Measurements from ENCODE around the gene IL10RB.
"Not testable (repeated sequence)": the region's sequence is repeated elsewhere in the genome, so short reads cannot be mapped to it uniquely, and the experiment has no call there.

The IL10RB gene

GRCh38 chr21:33305344-33305671, 39.1 kb downstream of the IL10RB start:
- DNase-seq, result no peak

GRCh38 chr21:33305938-33306337, 39.8 kb downstream of the IL10RB start:
- DNase-seq, result no peak

- DNase-seq, result no peak
Observed at GRCh38 chr21:33308586-33309490, 42.7 kb downstream of the IL10RB start.

DNA sequence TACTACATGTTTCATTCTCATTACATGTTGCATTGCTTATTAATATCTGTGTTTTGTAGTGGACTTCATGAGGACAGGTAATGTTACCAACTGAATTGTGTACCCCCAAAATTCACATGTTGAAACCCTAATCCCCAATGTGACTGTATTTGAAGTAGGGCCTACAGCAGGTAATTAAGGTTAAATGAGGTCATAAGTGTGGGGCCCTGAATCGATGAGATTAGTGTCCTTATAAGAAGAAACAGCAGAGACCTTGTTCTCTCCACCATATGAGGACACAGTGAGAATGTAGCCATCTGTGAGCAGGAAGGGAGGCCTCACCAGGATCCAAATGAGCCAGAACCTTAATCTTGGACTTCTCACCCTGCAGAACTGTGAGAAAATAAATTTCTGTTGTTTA, 43.6 kb downstream of the IL10RB start:
- DNase-seq, result no peak

DNA sequence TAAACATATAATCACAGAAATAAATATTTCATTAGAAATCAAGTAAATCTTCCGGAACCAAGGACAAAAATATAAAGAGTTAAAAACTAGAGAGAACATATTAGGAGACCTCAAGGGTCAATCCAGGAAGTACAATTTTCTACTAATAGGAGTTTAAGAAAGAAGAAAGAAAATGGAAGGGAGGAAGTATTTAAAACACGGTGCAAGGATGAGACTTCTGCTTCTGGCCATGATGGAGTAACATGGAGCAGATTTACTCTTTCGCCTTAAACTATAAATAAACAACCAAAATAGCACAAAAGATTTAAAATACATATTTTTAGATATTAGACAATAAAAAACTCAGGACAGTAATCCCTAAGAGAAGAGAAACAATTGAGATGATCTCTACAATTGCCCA, 46.0 kb downstream of the IL10RB start:
- DNase-seq, result no peak

DNA sequence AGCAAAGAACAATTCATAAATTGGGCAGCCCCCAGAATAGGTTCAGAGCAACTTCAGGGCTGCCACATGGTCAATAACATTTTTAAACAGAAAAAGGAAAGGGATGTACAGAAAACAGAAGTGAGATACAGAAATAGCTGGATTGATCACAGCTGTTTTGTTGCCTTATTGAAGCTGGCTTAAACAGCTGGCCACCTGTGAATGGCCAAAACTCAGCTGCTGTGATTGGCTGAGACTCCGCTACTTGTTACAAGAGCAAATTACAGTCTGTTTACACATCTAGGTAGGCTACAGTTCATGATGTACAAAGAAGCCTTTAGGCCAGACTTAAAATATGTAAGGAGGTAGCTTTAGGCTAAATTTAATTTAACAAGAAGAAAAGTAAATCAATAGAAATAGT, 47.0 kb downstream of the IL10RB start:
- no peak for DNase-seq

DNA sequence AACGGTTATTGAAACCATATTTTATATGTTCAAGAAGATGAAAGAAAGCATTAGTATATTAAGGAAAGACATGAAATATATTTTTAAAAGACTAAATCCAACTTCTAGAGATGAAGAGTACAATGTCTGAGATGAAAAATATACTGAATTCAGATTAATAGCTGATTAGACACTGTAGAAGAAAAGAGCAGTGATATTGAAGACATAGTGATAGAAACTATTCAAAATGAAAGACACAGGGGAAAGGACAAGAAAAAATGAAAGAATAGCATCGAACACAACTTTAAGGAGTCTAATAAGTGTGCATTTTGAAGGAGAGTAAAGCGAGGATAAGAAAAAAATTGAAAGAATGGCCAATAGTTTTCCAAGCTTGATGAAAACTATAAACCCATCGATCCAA, 47.4 kb downstream of the IL10RB start:
- DNase-seq, result no peak

DNA sequence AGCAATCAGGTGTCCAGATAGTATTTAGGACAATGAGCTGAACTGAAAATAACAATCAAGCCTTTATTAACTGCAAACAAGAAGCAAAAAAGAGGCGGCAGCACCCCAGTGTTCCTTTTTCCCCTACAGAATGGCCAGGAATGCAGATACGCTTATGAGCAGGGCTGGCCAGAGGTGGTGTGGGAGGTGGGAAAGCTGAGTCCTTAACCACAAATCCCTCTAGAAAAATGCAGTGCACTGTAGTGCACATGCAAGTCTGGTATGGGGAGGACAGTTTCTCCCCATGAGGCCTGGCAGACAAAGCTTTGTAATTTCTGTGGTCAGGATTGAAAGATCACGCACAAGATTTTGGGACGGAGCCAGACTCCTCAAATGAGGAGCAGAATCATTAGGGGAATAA, 47.9 kb downstream of the IL10RB start:
- DNase-seq, result no peak

GRCh38 chr21:33315946-33316710, 50.0 kb downstream of the IL10RB start:
- no peak for DNase-seq

GRCh38 chr21:33317145-33317544, 51.0 kb downstream of the IL10RB start:
- no peak for DNase-seq

DNA sequence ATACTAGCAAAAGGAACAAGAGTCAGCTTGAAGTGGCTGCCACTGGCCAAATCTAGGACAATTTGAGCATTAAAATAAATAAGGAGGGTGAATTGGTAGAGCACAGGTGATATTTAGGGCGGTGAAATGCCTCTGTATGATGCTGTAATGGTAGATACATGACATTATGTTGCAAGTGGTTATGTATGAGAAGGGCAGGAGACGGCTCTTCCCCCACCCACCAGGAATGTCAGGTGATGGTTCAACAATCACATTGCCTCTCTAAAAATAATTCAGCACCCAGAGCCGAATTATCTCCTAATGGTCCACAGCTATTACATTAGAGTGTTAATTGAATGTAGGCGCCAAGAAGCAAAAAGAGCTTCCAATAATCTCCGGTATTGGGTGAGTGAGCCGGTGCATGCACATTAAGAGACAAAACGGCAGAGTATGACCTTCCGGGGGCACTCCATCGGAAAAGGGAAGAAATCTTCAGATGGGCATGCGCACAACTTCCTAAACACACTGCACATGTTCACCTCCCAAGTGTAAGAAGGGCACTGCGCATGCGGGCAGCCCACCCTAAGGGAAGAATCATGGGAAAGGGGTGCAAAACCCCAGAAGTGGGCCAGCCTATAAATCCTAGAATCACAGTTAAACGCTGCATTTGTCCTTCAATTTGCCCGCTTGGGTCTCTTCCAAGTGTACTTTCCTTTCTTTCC, 51.8 kb downstream of the IL10RB start:
- DNase-seq, result no peak

GRCh38 chr21:33321005-33321404, 54.8 kb downstream of the IL10RB start:
- DNase-seq, result not testable (repeated sequence)

- not testable (repeated sequence) for DNase-seq
Observed at GRCh38 chr21:33323610-33324009, 57.4 kb downstream of the IL10RB start.

DNA sequence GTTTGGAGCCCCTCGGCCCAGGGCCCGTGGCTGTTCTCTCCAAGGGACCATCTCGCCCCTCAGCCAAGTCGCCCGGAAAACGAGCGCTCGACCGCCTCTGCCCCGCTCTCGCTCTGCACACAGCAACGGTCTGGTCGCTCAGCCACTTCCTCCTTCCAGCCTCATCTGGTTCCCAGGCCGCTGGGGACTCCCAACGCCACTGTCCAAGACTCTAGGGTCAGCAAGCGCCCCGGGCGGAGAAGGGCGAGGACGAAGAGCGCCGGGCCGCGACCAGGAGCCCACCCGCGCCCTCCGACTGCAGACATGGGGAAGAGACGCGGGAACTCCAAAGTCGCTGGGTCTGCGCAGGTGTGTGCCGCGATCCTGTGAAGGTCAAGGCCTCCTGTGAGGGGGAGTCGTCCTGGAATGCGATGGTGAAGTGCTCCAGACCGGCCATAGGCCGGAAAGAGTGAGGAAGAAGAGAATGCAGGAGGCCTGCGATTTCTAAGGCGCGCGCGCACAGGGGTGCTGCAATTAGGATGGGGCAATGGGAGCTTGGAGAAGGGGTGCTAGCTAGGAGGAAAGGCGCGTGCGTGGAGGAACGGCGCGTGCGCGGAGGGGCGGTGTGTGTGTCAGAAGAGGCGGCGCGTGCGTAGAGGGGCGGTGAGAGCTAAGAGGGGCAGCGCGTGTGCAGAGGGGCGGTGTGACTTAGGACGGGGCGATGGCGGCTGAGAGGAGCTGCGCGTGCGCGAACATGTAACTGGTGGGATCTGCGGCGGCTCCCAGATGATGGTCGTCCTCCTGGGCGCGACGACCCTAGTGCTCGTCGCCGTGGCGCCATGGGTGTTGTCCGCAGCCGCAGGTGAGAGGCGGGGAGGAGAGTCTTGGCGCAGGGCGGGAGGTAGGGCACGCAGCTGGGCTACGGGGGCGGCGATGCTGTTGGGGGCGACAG, 58.4 kb downstream of the IL10RB start, which contains the start of gene IFNAR1:
IFNAR1 (plus strand) TSS at position 680 of the 931 bp plus-strand sequence; CDS start at position 766, 86 bp downstream.
- peak; percentile 99 for DNase-seq

- peak; percentile 76 for DNase-seq
Observed at GRCh38 chr21:33325222-33326067, 59.3 kb downstream of the IL10RB start.

DNA sequence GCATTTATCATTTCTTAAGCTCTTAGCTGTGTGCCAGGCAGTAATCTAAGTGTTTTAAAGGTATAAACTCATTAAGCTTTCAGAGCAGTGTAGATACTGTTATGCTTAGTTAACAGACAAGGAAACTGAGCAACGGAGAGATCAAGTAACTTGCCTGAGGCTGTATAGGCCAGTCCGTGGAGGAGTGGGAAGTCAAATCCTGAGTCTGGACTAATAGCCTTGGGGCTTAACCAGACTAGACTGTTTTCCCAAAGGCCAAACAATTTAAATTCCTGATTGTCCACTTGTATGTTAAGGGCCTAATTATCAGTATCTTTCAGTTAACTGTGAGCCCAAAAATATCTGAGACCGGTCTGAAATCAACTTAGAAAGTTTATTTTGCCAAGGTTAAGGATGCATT, 61.2 kb downstream of the IL10RB start:
- DNase-seq, result no peak

DNA sequence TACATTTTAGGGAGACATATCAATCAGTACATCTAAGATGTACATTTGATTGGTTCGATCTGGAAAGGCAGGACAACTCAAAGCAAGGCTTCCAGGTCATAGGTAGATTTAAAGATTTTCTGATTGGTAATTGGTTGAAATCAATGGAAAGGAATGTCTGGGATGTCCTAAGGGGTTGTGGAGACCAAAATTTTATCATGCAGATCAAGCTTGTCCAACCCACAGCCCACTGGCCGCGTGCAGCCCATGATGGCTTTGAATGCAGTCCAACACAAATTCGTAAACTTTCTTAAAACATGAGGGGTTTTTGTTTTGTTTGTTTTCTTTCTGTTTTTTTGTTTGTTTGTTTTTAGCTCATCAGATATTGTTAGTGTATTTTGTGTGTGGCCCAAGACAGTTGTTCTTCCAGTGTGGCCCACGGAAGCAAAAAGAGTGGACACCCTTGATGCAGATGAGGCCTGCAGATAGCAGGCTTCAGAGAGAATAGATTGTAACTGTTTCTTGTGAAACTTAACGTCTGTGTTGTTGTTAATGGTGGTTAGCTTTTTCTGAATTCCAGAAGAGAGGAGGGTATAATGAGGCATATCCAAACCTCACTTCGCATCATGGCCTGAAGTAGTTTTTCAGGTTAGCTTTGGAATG, 61.7 kb downstream of the IL10RB start:
- no peak for DNase-seq

- DNase-seq, result no peak
Observed at GRCh38 chr21:33330726-33331125, 64.6 kb downstream of the IL10RB start.

DNA sequence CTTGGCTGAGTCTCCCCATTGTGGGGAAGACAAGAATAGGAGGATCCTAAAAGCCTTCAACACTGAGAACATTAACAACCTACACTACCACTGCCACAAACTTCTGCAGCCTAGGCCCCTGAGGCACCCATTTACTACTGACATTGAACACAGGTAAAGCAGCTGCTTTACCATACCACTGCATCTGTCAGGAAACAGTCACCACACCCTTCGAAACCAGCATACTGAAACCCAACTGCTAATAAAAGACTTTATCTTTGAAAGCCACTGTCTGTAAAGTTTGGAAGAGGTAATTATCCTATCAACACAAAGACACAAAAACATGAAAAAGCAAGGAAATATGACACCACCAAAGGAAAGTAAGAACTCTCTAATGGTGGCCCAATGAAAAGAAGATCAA, 66.0 kb downstream of the IL10RB start:
- DNase-seq, result no peak

DNA sequence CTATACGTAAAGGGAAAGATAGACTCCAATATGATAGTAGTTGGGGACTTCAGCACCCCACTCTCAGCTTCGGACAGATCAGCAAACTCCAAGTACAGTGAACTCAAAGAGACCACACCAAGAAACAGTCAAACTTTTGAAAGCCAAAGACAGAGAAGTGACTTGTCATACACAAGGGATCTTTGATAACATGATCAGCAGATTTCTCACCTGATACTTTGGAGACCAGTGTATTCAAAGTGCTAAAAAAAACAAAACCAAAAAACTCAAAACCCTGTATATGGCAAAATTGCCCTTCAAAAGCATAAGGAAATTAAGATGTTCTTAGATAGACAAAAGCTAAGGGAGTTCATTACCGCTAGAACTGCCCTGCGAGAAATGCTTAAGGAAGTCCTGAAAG, 68.0 kb downstream of the IL10RB start:
- no peak for DNase-seq

- no peak for DNase-seq
Observed at GRCh38 chr21:33334824-33335223, 68.7 kb downstream of the IL10RB start.
